BE2C (cell line): ENCODE measurements around the gene KSR1.
"Not testable (repeated sequence)": the region's sequence is repeated elsewhere in the genome, so short reads cannot be mapped to it uniquely, and the experiment has no call there.

Experiments used
- DNase-seq: peaks from one replicate; pipeline ENCODE4 v3.0.0-alpha.2; 2020
- H3K27me3 ChIP-seq: fragments of 250-450 bp; sonication (Bioruptor Pico); 2 replicates; pipeline ENCODE4 v1.5.1; 2020; ENCODE audit warnings: mild to moderate bottlenecking
- H3K36me3 ChIP-seq: fragments of 250-450 bp; sonication (Bioruptor Pico); 2 replicates; pipeline ENCODE4 v1.5.1; 2020; ENCODE audit warnings: mild to moderate bottlenecking
- H3K4me1 ChIP-seq: fragments of 250-450 bp; sonication (Bioruptor Pico); 2 replicates; pipeline ENCODE4 v1.5.1; 2020
- H3K4me3 ChIP-seq: 2 replicates; pipeline ENCODE4 v1.5.1; 2011; ENCODE audit warnings: low read depth, low read length
- H3K9me3 ChIP-seq: fragments of 250-450 bp; sonication (Bioruptor Pico); 2 replicates; pipeline ENCODE4 v1.5.1; 2020
- TF ChIP-seq, protein P1 (sequence below): IDR thresholded peaks from 2 replicates; pipeline ENCODE4 v1.5.1; 2012; ENCODE audit warnings: mild to moderate bottlenecking, low read depth, low read length

KSR1 gene

DNA sequence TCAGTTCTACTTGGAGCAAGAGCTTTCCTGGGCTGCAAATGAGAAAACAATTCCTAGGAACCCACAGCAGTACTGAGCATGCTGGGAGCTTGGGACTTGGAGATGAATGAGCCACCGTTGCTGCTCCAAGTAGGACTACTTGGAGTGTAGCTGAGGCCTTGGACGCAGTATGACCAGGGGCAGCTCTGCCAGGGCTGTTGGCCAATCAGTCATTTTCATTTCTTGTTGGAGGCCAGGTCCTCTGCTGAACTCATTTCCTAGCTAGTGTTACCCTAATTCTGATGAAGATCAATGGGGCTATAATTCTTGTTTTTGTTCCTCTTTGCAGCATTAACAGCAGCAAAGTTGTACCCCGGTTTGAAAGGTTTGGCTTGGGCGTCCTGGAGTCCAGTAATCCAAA lies 166.7 kb downstream of the KSR1 start:
- TF ChIP-seq, protein P1, sequence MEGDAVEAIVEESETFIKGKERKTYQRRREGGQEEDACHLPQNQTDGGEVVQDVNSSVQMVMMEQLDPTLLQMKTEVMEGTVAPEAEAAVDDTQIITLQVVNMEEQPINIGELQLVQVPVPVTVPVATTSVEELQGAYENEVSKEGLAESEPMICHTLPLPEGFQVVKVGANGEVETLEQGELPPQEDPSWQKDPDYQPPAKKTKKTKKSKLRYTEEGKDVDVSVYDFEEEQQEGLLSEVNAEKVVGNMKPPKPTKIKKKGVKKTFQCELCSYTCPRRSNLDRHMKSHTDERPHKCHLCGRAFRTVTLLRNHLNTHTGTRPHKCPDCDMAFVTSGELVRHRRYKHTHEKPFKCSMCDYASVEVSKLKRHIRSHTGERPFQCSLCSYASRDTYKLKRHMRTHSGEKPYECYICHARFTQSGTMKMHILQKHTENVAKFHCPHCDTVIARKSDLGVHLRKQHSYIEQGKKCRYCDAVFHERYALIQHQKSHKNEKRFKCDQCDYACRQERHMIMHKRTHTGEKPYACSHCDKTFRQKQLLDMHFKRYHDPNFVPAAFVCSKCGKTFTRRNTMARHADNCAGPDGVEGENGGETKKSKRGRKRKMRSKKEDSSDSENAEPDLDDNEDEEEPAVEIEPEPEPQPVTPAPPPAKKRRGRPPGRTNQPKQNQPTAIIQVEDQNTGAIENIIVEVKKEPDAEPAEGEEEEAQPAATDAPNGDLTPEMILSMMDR, result no peak
- no peaks in the 10 kb centered on the region for H3K4me1 ChIP-seq
- DNase-seq, result no peak
- no peaks in the 10 kb centered on the region for H3K36me3 ChIP-seq
- H3K27me3 ChIP-seq, result no peaks in the 10 kb centered on the region
- H3K9me3 ChIP-seq, result no peaks in the 10 kb centered on the region
- H3K4me3 ChIP-seq, result no peak overlapping the region

DNA sequence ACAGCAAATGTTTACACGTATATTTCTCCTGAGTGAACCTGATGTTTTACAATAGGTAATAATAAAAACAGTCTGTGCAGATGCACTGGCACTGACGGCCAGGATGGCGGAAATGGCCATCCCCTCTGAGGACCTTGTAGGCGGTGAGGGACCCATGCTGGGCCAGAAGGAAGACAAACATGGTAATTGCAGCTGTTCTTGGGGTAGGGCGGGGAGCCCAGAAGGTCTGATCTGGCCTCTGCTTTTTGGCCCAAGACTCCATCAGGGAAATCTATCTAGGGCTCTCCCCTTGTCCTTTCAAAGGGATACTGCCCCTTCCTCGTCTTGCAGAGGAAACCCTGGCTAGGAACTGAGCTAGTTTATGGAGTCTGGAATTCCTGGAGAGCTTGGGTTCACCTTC lies 167.4 kb downstream of the KSR1 start:
- TF ChIP-seq, protein P1, result no peak
- Histone ChIP-seq H3K9me3 (no peaks in the 10 kb centered on the region), H3K36me3 (no peaks in the 10 kb centered on the region), H3K4me1 (no peaks in the 10 kb centered on the region), H3K27me3 (no peaks in the 10 kb centered on the region), H3K4me3 (no peak overlapping the region)
- no peak for DNase-seq

DNA sequence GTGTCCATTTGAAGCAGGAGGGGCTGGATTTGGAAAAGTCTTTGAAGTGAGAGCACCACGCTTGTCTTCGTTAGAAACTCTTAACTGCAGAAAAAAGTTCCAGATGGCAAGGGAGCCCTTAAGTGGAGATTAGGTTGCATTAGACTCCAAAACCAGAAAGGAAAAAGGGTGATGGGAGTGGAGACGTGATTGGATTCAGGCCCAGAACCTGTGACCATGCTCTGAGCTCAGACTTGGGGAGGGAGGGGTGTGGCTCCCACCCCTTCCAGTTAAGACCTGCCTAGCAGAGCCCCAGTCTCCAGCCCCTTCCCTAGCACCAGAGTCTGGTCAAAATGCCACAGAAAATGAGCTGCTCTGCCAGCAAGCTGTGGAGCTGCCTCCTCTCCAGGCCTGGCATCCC lies 168.3 kb downstream of the KSR1 start:
- no peak for DNase-seq
- no peak overlapping the region for H3K4me3 ChIP-seq
- H3K36me3 ChIP-seq, result no peaks in the 10 kb centered on the region
- no peaks in the 10 kb centered on the region for H3K4me1 ChIP-seq
- no peaks in the 10 kb centered on the region for H3K27me3 ChIP-seq
- H3K9me3 ChIP-seq, result no peaks in the 10 kb centered on the region
- TF ChIP-seq, protein P1, result no peak

DNA sequence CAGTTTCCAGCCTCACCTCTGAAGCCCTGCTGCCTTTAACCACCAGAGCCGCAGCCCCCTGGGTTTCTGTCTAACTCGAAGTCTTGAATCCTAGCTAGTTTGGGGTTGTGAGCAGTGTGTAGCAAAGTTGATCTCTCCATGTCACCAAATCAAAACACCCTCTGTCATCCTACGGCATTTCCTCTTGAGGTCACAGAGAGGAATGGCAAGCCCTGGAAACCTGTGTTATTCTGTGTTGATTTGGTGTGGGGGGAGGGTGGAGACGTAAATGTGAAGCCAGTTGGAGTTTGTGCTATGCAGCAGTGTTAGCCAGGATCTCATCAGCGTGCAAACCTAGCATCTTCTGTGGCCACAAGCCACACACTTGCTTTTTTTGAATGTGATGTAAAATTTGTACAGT lies 169.6 kb downstream of the KSR1 start:
- H3K4me1 ChIP-seq, result no peaks in the 10 kb centered on the region
- H3K27me3 ChIP-seq, result no peaks in the 10 kb centered on the region
- H3K4me3 ChIP-seq, result no peak overlapping the region
- no peaks in the 10 kb centered on the region for H3K9me3 ChIP-seq
- no peak for DNase-seq
- H3K36me3 ChIP-seq, result no peaks in the 10 kb centered on the region
- TF ChIP-seq, protein P1, result no peak

DNA sequence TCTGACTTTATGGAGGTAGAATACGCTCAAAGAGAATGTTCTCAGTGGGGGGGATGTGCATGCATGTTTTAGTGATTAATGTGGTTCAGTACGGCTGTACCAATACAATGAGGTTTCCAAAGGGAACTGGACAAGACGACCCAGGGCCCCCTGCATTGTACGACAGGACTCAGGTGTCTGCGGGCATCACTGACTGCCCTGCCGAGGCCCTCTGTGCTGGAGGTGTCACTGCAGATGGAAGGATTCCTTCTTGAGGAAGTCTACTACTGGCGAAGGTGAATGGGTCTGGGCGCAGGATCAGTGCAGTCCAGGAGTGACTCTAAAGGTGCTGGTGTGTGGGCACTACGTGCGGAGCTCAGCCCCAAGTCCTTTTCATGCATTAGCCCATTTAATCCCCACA lies 171.3 kb downstream of the KSR1 start:
- Histone ChIP-seq H3K9me3 (no peaks in the 10 kb centered on the region), H3K27me3 (no peaks in the 10 kb centered on the region), H3K36me3 (no peaks in the 10 kb centered on the region), H3K4me3 (no peak overlapping the region), H3K4me1 (no peaks in the 10 kb centered on the region)
- TF ChIP-seq, protein P1, result no peak
- DNase-seq, result no peak

DNA sequence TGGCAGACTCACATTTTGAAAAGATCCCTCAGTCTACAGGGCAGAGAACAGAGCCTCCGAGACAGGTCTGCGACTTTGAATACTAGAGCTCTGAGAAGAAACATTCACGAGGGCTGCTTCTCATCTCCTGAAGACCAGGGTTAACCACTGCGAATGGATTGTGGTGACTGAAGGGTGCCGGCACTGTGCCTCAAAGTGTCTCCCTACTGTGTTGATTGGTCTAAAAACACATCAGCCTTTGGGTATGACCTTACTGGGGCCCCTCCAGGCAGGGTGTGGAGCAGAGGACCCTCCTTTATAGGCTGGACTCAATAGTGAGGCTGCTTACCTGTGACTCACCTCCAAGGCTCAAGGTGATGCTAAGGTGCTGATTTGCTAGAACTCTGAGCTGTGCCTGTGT lies 172.1 kb downstream of the KSR1 start:
- DNase-seq, result no peak
- TF ChIP-seq, protein P1, result no peak
- Histone ChIP-seq H3K4me1 (no peaks in the 10 kb centered on the region), H3K9me3 (no peaks in the 10 kb centered on the region), H3K36me3 (no peaks in the 10 kb centered on the region), H3K27me3 (no peaks in the 10 kb centered on the region), H3K4me3 (no peak overlapping the region)

DNA sequence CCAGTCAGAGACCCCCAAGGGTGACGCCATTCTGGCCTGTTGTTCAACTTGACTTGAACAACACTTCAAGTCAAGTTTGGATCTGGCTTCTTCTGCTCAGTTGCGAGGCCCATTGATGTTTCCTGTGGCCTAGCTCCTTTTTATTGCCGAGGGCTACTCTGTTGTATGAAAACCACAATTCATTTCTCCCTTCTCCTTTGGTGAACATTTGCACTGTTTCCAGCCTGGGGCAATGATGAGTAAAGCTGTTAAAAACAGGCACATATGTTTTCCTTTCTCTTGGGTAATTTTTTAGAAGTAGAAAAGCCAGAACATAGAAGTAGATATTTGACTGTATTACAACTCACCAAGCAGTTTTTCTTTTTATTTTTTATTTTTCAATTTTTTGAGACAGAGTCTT lies 173.0 kb downstream of the KSR1 start:
- H3K27me3 ChIP-seq, H3K9me3 ChIP-seq, DNase-seq, H3K4me1 ChIP-seq, H3K36me3 ChIP-seq, H3K4me3 ChIP-seq: not testable (repeated sequence)
